Thyroid gland (tissue), 4 donors: ENCODE data around the gene IRAK3. TPM values are rescaled to one million over a fixed set of nuclear protein-coding genes. Genes with fewer than 3 reads are reported as not detected.

Experiments
- DNase-seq, 2 donors: peaks; one replicate each; pipeline ENCODE4 v3.0.0-alpha.2; 2019
- H3K27ac ChIP-seq, 3 donors: fragments of 200-600 bp; sonication (generic); 1 replicate in 2 of 3; 2 replicates in 1 of 3; pipeline ENCODE4 v1.5.1; 2016 to 2019; ENCODE audit warnings: mild to moderate bottlenecking in 1 of 3, moderate library complexity in 1 of 3
- H3K27me3 ChIP-seq: fragments of 200-600 bp; sonication (generic); one replicate; pipeline ENCODE4 v1.5.1; 2019
- H3K36me3 ChIP-seq, 2 donors: fragments of 200-600 bp; sonication (generic); one replicate each; pipeline ENCODE4 v1.5.1; 2016 to 2019
- H3K4me1 ChIP-seq, 2 donors: fragments of 200-600 bp; sonication (generic); one replicate each; pipeline ENCODE4 v1.5.1; 2017 to 2019
- H3K4me3 ChIP-seq, 3 donors: fragments of 200-600 bp; sonication (generic); replicated peaks in 1 of 3; 1 replicate in 2 of 3; 2 replicates in 1 of 3; pipeline ENCODE4 v1.5.1; 2016; ENCODE audit warnings: mild to moderate bottlenecking in 1 of 3
- H3K9me3 ChIP-seq: fragments of 200-600 bp; sonication (generic); one replicate; pipeline ENCODE4 v1.5.1; 2017
- POLR2A ChIP-seq, 2 donors: fragments of 450-650 bp; IDR thresholded peaks; one replicate each; pipeline ENCODE4 v1.6.1; 2017; ENCODE audit warnings: antibody characterized with exemption in 2 of 2, mild to moderate bottlenecking in 2 of 2, moderate library complexity in 1 of 2
- WGBS, 2 donors: methylation state at CpG; one replicate each; pipeline ENCODE4 v1.1.5; 2017; 5-methylcytosine and 5-hydroxymethylcytosine counted together
- intact Hi-C: fragments of 100-400 bp; cut with DNase I; formaldehyde crosslinking; loops from one replicate; pipeline ENCODE4 v1.15.1; 2023
- total RNA-seq, 4 donors: library from RNA; depleted of rRNA; stranded (reverse); fragments of >200 nt; gene quantifications; one replicate each; pipeline ENCODE4 v1.2.3, GENCODE V29; 2016
- TF ChIP-seq, protein P1 (sequence below), 6 experiments: fragments of 200-600 bp in 3 of 6; fragments of 450-650 bp in 3 of 6; sonication (generic) in 3 of 6; IDR thresholded peaks; one replicate each; pipeline ENCODE4 v1.5.1; 2016 to 2019; ENCODE audit warnings: antibody characterized with exemption in 6 of 6, mild to moderate bottlenecking in 2 of 6, inconsistent platforms in 1 of 6, moderate library complexity in 1 of 6

The IRAK3 gene
- total RNA-seq, 4 donors from 2014 or later: 8.0 to 26.6 (median 17.6) TPM

DNA sequence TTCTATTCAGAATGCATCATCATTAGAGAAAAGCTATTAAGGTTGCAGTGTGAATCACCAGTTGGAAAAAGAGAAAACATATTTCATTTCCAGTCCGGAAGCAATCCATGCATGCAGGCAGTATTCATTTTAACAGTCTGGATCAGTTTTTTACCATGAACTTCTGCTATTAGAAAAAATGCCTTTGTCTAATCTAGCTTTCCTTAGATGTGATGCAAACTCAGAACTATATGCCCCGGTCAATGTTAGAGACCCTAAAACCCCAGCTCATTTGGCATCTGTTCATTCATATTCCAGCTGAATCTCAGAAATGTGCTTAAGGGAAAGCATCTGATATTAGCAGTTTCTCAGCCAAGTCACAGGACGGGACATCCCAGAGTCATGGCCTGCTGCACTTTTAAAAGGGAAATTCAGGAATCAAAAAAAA is 8.5 kb downstream of the IRAK3 start:
- Histone ChIP-seq H3K27me3 (no peaks in the 10 kb centered on the region), H3K4me1 (peaks cover 0 to 7% of the 10 kb centered on the region in 2 donors), H3K27ac (no peak overlapping the region), H3K36me3 (no peaks in the 10 kb centered on the region), H3K4me3 (no peak overlapping the region), H3K9me3 (no peaks in the 10 kb centered on the region)
- 42 to 45% methylated on average over 3 of the region's 3 CpGs for WGBS, 2 donors
- no peak for DNase-seq
- intact Hi-C loops: no loop called here
- TF ChIP-seq POLR2A (IDR thresholded peaks at IDR 0.05): no peak
- TF ChIP-seq, protein P1, sequence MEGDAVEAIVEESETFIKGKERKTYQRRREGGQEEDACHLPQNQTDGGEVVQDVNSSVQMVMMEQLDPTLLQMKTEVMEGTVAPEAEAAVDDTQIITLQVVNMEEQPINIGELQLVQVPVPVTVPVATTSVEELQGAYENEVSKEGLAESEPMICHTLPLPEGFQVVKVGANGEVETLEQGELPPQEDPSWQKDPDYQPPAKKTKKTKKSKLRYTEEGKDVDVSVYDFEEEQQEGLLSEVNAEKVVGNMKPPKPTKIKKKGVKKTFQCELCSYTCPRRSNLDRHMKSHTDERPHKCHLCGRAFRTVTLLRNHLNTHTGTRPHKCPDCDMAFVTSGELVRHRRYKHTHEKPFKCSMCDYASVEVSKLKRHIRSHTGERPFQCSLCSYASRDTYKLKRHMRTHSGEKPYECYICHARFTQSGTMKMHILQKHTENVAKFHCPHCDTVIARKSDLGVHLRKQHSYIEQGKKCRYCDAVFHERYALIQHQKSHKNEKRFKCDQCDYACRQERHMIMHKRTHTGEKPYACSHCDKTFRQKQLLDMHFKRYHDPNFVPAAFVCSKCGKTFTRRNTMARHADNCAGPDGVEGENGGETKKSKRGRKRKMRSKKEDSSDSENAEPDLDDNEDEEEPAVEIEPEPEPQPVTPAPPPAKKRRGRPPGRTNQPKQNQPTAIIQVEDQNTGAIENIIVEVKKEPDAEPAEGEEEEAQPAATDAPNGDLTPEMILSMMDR (IDR thresholded peaks at IDR 0.05): no peak

DNA sequence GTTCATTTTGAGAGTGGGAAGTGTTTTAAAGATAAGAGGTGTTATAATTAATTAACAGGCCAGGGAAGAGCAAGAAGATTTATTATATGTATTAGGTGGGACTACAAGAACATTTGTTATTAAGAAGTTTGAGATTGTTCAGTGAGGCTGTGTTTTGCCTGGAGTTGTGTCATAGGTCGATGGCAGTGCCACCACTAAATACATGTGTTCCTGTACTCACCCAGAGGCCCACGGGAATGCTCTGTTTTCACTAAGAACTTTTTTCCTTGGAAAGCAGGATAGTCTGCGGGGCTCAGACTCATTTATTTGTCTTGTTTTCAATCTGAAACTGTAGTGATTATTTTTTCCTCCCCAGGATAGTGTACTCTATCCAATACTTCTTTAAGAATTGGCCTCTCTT is 10.1 kb downstream of the IRAK3 start:
- Histone ChIP-seq H3K27me3 (no peaks in the 10 kb centered on the region), H3K4me3 (no peak overlapping the region), H3K27ac (no peak overlapping the region), H3K36me3 (no peaks in the 10 kb centered on the region), H3K4me1 (peaks cover 0 to 7% of the 10 kb centered on the region in 2 donors), H3K9me3 (no peaks in the 10 kb centered on the region)
- WGBS, 2 donors: 67 to 81% methylated on average over 3 of the region's 3 CpGs
- intact Hi-C loops: no loop called here
- no peak for DNase-seq
- TF ChIP-seq POLR2A (IDR thresholded peaks at IDR 0.05): no peak

DNA sequence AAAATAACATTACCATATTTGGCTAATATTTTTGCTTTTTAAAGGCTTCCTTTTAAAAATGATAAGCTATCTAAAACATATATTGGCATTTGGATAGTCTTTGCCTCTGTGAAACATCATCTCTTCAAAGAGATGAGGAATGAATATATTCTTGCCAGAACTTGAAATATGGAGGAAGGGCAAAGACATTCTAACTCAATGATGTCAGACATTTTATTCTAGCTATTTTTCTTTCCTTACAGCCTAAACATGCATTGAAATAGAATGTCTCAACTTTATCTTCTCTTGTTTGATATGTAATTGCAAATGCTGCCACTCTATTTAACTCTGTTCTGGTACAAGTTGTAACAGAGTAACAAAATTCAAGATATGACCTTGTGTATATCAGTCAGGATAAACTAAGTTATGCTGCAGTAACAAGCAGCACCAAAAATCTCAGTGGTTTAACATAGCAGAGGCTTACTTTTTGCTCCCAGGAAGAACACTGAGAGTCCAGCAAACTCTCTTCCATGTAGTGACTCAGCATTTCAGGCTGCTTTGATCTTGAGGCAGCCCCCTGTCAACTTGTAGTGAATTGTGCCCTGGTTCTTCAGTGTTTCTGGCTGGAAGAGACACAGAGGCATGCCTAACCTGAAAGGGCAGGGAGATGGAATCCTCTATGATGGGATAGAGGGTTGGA is 11.0 kb downstream of the IRAK3 start:
- no peaks in the 10 kb centered on the region for H3K9me3 ChIP-seq
- H3K27me3 ChIP-seq: no peaks in the 10 kb centered on the region
- TF ChIP-seq, protein P1 (IDR thresholded peaks at IDR 0.05): no peak
- TF ChIP-seq POLR2A (IDR thresholded peaks at IDR 0.05): no peak
- peaks cover 0 to 7% of the 10 kb centered on the region in 2 donors for H3K4me1 ChIP-seq
- H3K4me3 ChIP-seq: no peak overlapping the region
- H3K36me3 ChIP-seq: no peaks in the 10 kb centered on the region
- no peak for DNase-seq
- no peak overlapping the region for H3K27ac ChIP-seq
- intact Hi-C loops: no loop called here

DNA sequence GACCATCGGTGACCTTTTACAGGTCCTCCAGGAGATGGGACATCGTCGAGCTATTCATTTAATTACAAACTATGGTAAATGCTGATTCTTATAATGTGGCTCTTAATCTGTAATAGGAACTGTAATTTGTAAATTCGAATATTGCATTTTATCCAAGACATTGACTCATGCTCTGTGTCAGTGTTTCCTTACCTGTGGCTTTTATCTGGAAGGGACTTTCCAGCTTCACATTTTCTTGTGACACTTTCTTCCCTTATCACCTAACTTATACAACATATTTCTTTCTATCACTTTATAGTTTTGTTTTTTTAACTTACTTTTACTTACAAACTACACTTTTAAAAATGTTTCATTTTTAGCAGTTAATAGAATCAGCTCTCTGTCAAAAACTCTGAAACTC is 14.8 kb downstream of the IRAK3 start:
- Histone ChIP-seq H3K27ac (no peak overlapping the region), H3K27me3 (no peaks in the 10 kb centered on the region), H3K36me3 (no peaks in the 10 kb centered on the region), H3K4me3 (no peak overlapping the region), H3K4me1 (no peaks in the 10 kb centered on the region), H3K9me3 (no peaks in the 10 kb centered on the region)
- no peak for DNase-seq
- WGBS, 2 donors: 80 to 82% methylated on average over 4 of the region's 4 CpGs
- TF ChIP-seq POLR2A (IDR thresholded peaks at IDR 0.05): no peak
- TF ChIP-seq, protein P1 (IDR thresholded peaks at IDR 0.05): no peak
- intact Hi-C loops: no loop called here

DNA sequence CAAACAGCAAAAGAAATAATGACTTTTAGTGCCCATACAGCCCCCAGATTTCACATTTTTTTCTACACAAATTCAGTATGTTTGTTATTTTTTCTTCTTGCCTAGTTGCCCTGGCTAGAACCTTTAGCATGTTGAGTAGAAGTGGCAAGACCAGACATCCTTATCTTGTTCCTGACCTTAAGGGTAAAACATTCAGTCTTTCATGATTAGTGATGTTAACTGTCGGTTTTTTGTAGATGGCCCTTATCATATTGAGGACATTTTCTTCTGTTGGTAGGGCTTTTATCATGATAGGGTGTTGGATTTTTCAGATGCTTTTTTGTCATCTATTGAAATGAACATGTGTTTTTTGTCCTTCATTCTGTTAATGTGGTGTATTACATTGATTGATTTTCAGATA is 17.1 kb downstream of the IRAK3 start:
- intact Hi-C loops: no loop called here
- H3K36me3 ChIP-seq: no peaks in the 10 kb centered on the region
- DNase-seq: no peak
- no peak overlapping the region for H3K27ac ChIP-seq
- no peaks in the 10 kb centered on the region for H3K27me3 ChIP-seq
- H3K4me3 ChIP-seq: no peak overlapping the region
- WGBS, 2 donors: 86 to 87% methylated on average over 1 of the region's 1 CpG
- H3K4me1 ChIP-seq: no peaks in the 10 kb centered on the region
- H3K9me3 ChIP-seq: no peaks in the 10 kb centered on the region
- TF ChIP-seq, protein P1 (IDR thresholded peaks at IDR 0.05): no peak
- TF ChIP-seq POLR2A (IDR thresholded peaks at IDR 0.05): no peak
